KMS-11 (cell line): ENCODE measurements around the gene TIMM8A.
A peak's percentile ranks its signal among the peaks of the same experiment; 100 is the strongest.

Source experiments
- H2AFZ ChIP-seq: fragments of 200-600 bp; sonication (generic); 2 replicates; pipeline ENCODE4 v1.6.1; 2016; ENCODE audit warnings: antibody characterized with exemption, mixed run types, low read depth
- H3K27ac ChIP-seq: fragments of 200-600 bp; sonication (generic); 2 replicates; pipeline ENCODE4 v1.6.1; 2016; ENCODE audit warnings: mild to moderate bottlenecking, mixed run types
- H3K27me3 ChIP-seq: fragments of 200-600 bp; sonication (generic); 2 replicates; pipeline ENCODE4 v1.6.1; 2017; ENCODE audit warnings: mild to moderate bottlenecking, low read depth, mixed run types, moderate library complexity; ENCODE audit not compliant: insufficient read depth
- H3K36me3 ChIP-seq: fragments of 200-600 bp; sonication (generic); 2 replicates; pipeline ENCODE4 v1.6.1; 2017; ENCODE audit warnings: mild to moderate bottlenecking, mixed run types; ENCODE audit not compliant: insufficient read depth
- H3K4me1 ChIP-seq: fragments of 200-600 bp; sonication (generic); 2 replicates; pipeline ENCODE4 v1.6.1; 2016; ENCODE audit warnings: mild to moderate bottlenecking, low read depth, mixed run types; ENCODE audit not compliant: poor library complexity, severe bottlenecking
- H3K4me2 ChIP-seq: fragments of 200-600 bp; sonication (generic); 2 replicates; pipeline ENCODE4 v1.7.0; 2016; ENCODE audit warnings: mild to moderate bottlenecking, mixed run types
- H3K4me3 ChIP-seq: fragments of 200-600 bp; sonication (generic); IDR thresholded peaks from 2 replicates; pipeline ENCODE4 v1.6.1; 2017; ENCODE audit warnings: low read depth, low read length, mixed read lengths; ENCODE audit not compliant: insufficient read depth
- H3K79me2 ChIP-seq: fragments of 200-600 bp; sonication (generic); 2 replicates; pipeline ENCODE4 v1.6.1; 2016; ENCODE audit warnings: low read depth, mixed run types; ENCODE audit not compliant: insufficient read depth
- H3K9ac ChIP-seq: fragments of 200-600 bp; sonication (generic); 2 replicates; pipeline ENCODE4 v1.6.1; 2016; ENCODE audit warnings: mild to moderate bottlenecking, mixed run types
- H4K20me1 ChIP-seq: fragments of 200-600 bp; sonication (generic); 2 replicates; pipeline ENCODE4 v1.6.1; 2016; ENCODE audit warnings: mild to moderate bottlenecking, mixed run types; ENCODE audit not compliant: insufficient read depth
- CTCF ChIP-seq: fragments of 200-600 bp; sonication (generic); conservative IDR thresholded peaks from 2 replicates; pipeline ENCODE4 v1.6.1; 2017; ENCODE audit warnings: low read depth, mild to moderate bottlenecking, antibody characterized with exemption, low read length, moderate library complexity, mixed read lengths

Gene TIMM8A

GRCh38 chrX:101348452-101349192, at the start of gene TIMM8A:
TIMM8A (minus strand) TSS chrX:101348742; CDS start chrX:101348664, 78 bp downstream.
- Histone ChIP-seq H3K4me1 (peaks cover 17% of the 10 kb centered on the region), H3K27ac (peak within 1 kb of the TSS; percentile 65), H3K27me3 (no peaks in the 10 kb centered on the region), H2AFZ (peak within 1 kb of the TSS; percentile 79), H4K20me1 (no peaks in the 10 kb centered on the region; the same call in 1 of the 2 replicates), H3K79me2 (peaks cover 32% of the 10 kb centered on the region), H3K9ac (peak within 1 kb of the TSS; percentile 76), H3K4me3 (no peak within 1 kb of the TSS), H3K4me2 (peak within 1 kb of the TSS; percentile 68), H3K36me3 (no peaks in the 10 kb centered on the region)
- no peak for TF ChIP-seq CTCF

- 0 out of 2 replicates have a peak, but pooled peaks cover 6% of the 10 kb centered on the region for H3K36me3 ChIP-seq
- peaks cover 5% of the 10 kb centered on the region for H3K4me1 ChIP-seq
- H3K4me3 ChIP-seq, result no peak overlapping the region
- no peak overlapping the region for H3K9ac ChIP-seq
- no peaks in the 10 kb centered on the region for H3K27me3 ChIP-seq
- TF ChIP-seq CTCF, result no peak
- H2AFZ ChIP-seq, result no peak overlapping the region
- 0 out of 2 replicates have a peak, but pooled peaks cover 8% of the 10 kb centered on the region for H3K79me2 ChIP-seq
- no peak overlapping the region for H3K4me2 ChIP-seq
- no peaks in the 10 kb centered on the region for H4K20me1 ChIP-seq
- no peak overlapping the region for H3K27ac ChIP-seq
Measured at GRCh38 chrX:101397779-101398178, 49.2 kb upstream of the TIMM8A start.

GRCh38 chrX:101395789-101396188, 47.2 kb upstream of the TIMM8A start:
- Histone ChIP-seq H3K4me3 (no peak overlapping the region), H3K4me1 (peaks cover 11% of the 10 kb centered on the region), H3K27ac (no peak overlapping the region), H3K4me2 (no peak overlapping the region), H2AFZ (no peak overlapping the region), H3K79me2 (peaks cover 27% of the 10 kb centered on the region), H3K27me3 (no peaks in the 10 kb centered on the region), H3K9ac (no peak overlapping the region), H4K20me1 (no peaks in the 10 kb centered on the region), H3K36me3 (peaks cover 11% of the 10 kb centered on the region; the same call in 1 of the 2 replicates)
- TF ChIP-seq CTCF, result no peak

GRCh38 chrX:101394372-101394771, 45.8 kb upstream of the TIMM8A start:
- H2AFZ ChIP-seq, result no peak overlapping the region
- H3K9ac ChIP-seq, result no peak overlapping the region
- H3K79me2 ChIP-seq, result peaks cover 27% of the 10 kb centered on the region
- H3K4me3 ChIP-seq, result no peak overlapping the region
- no peak overlapping the region for H3K27ac ChIP-seq
- no peak for TF ChIP-seq CTCF
- H3K36me3 ChIP-seq, result peaks cover 11% of the 10 kb centered on the region; the same call in 1 of the 2 replicates
- peaks cover 11% of the 10 kb centered on the region for H3K4me1 ChIP-seq
- H3K27me3 ChIP-seq, result no peaks in the 10 kb centered on the region
- no peak overlapping the region for H3K4me2 ChIP-seq
- H4K20me1 ChIP-seq, result no peaks in the 10 kb centered on the region
